GM19240 (cell line): ENCODE data around the gene KDM4C.
"Not testable (repeated sequence)": the region's sequence is repeated elsewhere in the genome, so short reads cannot be mapped to it uniquely, and the experiment has no call there.

Experiments
- DNase-seq: peaks from one replicate; pipeline ENCODE4 v3.0.0; 2011; ENCODE audit warnings: low spot score; ENCODE audit not compliant: insufficient read length

Gene KDM4C

GRCh38 chr9:7030943-7031342, 273.2 kb downstream of the KDM4C start:
- not testable (repeated sequence) for DNase-seq

DNA sequence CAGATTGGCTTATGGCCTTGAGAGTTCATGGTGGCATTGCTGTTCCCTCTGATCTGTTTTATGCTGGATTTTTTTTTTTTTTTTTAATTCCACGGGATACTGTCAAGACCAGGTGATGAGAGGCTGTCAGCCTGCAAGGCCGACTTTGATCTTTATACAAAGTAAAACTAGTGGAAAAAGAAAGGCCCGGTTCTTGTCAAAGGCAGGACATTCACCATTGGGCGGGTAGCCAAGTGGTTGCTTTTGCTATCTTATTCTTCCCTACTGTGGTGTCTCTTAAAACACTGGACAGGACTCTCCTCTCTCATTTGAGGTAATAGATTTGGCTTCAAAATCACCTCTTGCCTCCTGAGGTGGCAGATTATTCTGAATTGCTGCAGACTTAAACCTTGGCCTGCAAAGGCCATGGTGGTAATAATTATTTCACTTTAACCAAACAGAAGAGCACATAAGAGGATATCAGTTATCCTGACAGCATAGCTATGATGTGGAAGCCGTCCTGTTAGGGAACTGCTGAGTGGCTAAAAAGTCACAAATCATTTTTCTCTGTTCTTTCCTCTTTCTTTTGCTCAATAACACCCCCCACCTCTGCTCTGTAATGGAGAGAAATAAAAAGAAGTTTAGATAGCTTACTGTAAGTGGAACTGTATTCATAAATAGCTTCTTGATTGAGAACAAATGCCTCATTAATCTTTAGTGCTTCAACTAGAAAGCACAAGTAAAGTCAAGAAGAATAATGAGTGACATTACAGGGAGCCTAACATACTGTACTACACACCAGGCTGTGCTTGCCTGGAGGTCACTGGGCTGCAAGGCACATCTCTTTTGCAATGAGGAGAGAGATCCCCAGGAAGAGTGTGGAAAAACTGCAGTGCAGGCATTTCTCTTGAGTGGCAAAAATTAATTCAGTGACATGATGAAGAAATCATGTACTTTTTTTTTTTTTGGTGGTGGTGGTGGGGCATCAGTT, 275.6 kb downstream of the KDM4C start:
- no peak for DNase-seq

GRCh38 chr9:7037176-7037575, 279.4 kb downstream of the KDM4C start:
- no peak for DNase-seq

DNA sequence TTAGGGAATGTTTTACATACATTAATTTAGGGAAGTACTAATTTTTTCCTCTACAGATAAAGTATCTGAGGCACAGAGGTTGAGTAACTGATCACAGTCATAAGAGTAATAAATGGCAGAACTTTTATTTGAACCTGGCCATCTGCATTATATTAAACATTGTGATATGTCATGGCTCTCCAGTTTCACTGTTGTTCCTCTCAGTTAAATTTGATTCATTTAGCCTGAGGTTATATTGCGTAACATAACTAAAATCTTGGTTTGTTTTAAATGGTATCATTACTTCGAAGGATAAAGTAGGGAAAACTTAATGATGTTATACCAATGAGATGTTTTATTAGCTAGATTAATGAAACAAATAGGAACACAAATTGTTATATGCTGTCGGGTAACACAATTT, 284.4 kb downstream of the KDM4C start:
- DNase-seq: no peak

DNA sequence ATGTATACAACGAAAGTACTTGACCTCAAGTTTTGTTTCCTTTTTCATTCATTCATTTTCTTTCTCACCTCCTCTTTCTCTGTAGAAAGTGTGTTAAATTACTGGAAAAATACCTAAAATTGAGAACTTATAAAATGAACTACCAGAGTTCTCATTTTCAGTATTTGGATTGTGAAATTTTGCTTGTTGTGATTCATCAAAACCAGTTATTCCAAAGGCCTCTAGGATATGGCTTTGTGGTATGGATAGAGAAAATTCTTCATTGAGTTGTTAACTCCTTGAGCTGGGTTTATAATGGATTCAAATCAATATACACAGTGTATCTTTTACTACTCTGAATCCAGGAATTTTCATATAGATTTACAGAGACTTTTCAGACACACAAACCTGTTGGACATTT, 287.6 kb downstream of the KDM4C start:
- no peak for DNase-seq

GRCh38 chr9:7051711-7052110, 293.9 kb downstream of the KDM4C start:
- DNase-seq: no peak

- no peak for DNase-seq
Measured at GRCh38 chr9:7053903-7054302, 296.1 kb downstream of the KDM4C start.

- DNase-seq: no peak
Measured at GRCh38 chr9:7055171-7055903, 297.6 kb downstream of the KDM4C start.

DNA sequence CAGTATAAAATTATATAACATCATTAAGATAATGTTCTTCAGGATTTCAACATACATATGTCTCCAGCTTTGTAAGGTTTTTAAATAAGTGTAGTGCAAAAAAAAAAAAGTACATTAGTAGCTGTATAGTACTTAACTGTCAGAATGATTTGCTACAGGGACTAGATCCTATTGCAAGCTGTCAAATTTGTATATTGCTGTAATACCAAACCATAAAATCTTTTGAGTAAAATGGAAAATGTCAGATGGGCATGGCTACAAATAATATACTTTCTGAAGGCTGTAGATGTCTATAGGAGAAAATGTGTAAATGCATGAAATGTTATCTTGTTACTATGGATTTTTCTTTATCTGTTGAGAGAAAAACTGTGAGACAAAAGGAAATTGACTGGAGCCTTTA, 298.5 kb downstream of the KDM4C start:
- DNase-seq: no peak

DNA sequence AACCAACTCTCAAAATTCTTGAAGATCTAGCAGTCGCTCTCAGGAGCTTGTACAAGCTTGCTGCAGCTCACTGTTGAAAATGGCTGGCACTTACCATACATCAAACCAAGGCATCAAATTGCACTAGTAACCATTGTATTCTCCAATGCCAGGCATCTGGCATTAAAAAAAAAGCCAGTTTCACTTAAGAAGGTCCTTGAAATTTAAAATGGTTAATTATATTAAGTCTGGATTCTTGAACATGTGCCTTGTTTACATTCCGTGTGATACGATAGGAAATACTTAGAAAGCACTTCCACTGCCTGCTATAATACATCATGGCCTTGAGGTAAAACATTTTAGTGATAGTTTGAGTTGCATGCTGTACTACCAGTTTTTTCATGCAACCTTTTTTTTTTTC, 300.7 kb downstream of the KDM4C start:
- no peak for DNase-seq

- DNase-seq: no peak
Measured at GRCh38 chr9:7067169-7067568, 309.4 kb downstream of the KDM4C start.

DNA sequence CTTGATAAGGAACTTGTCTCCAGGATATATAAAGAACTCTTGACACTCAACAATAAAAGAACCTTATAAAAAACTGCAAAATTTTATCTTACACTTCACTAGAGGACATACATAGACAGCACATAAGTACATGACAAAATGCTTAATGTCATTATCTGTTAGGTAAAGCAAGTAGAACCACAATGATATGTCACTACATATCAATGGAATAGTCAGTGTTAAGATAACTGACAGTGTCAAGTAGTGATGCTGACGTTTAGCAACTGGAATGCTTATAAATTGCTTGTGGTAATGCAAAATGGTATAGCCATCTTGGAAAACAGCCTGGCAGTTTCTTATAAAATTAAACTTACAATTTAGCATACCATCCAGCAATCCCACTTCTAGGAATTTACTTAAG, 314.1 kb downstream of the KDM4C start:
- DNase-seq: no peak

- no peak for DNase-seq
Measured at GRCh38 chr9:7073706-7074105, 315.9 kb downstream of the KDM4C start.

GRCh38 chr9:7075154-7075553, 317.4 kb downstream of the KDM4C start:
- DNase-seq: no peak

- no peak for DNase-seq
Measured at GRCh38 chr9:7079051-7079450, 321.3 kb downstream of the KDM4C start.

DNA sequence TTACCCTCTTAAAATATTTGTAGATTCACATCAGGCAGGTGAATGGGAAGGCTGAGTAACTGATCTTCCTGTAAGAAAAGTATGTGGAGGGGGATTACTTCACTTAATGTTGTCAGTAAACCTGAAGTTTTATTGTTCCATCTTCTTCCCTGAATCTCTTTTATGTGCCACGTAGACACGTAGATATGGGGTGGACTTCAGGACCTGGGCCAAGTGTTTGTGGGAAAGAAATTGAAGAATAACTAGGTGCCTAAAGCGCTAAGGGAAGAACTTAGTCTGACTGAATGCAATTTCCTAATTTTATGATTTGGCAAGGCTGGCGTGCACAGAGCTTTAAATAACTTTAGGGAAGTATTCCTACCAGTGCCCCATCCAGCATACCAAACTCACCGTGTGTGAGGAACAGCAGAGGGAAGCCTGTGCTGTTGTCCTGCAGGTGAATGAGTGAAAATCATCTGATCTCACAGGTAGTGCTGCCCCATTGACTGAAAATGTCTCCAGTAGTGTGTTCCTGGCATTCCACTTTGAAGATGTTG, 323.4 kb downstream of the KDM4C start:
- DNase-seq: no peak

GRCh38 chr9:7083192-7083591, 325.4 kb downstream of the KDM4C start:
- no peak for DNase-seq

DNA sequence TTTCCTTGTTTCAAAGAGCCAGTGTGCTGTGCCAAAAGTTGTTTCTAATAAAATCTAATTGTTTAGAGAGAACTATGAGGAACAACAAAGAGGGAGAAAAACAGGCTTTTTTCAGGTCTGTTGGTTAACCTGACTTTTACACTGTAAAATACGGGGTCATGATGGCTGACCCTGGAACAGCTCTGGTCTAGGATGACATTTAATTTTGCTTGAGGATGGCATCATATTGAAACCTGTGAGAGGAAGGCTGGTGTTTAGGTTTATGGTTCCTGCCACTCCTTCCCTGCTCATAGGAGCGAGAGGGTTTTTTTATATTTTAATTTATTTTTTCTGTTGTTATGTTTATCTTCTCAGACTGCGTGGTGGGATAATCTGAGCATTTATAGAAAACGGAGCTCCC, 327.6 kb downstream of the KDM4C start:
- no peak for DNase-seq

DNA sequence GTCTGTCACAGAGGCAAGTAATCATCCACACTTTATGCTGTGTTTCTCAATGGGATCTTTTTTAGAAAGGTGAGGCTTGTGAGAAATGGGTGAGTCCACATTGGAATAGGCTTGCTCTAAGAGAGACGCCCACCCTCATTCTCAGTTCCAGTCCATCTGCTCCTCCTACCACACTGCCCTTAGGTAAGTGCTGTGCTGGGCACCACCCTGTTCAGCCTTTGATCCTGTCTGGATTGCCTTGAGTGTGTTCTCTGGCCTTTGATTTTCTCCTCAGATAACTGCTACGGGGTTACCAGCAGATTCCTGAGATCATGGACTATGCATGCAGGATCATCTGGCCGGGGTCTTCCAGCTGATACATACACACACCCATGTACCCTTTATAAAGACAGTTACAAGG, 328.6 kb downstream of the KDM4C start:
- no peak for DNase-seq

DNA sequence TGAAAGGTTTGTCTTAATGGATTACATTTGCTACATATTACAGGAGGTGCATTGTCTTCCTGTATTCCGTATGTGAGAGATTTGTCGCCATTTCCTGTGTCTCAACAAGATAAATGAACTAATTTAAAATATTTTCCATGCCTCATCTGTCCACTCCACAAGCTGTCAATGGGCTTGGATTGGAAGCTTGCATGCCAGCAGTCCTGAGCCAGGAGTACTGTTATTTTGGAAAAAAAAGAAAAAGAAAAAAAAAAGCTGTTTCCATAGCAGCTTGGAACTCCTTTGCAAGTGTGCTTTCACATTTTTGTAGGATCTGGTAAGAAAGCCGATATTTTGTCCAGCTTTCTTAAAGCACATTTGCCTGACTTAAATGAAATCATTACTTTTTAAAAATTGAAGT, 330.8 kb downstream of the KDM4C start:
- no peak for DNase-seq

GRCh38 chr9:7089406-7090193, 331.8 kb downstream of the KDM4C start:
- no peak for DNase-seq

DNA sequence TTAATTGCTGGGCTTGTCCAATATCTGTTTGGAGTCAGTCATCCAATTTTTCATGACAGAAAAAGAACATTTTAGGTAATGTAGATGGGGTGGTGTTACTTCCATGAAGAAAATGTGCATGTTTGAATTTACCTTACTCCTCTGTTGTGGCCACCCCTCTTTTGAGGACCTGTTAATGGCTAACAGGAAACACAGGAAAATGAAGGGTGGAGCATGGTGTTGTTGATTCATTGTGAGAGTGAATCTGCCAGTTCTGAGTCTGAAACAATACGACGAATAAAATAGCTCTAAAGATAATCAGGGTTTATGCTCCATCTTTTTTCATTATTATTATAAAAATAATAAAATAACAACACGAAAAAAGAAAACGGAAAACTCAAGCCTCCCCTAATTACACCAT, 335.3 kb downstream of the KDM4C start:
- no peak for DNase-seq
